ENCODE results near the gene PTPRH.

DNA sequence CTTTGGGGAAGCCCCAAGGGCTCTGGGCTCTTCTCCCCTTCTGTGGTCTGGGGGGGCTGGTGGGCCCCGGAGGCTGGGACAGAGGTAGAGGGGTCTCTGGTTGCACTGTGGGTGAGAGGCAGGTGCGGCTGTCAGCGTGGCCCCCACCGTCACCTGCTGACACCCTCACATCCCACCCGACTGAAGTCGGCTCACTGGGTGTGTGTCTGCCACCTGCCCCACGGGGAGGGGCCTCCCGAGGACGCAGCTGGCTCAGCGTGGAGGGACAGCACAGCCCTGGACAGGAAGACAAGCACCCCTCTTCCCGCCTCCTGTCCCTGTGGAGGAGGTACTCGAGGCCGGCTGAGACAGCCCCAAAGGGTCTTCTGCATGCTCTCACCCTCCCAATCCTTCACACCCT, 21.5 kb upstream of the PTPRH start:
- TF ChIP-seq, protein P1, sequence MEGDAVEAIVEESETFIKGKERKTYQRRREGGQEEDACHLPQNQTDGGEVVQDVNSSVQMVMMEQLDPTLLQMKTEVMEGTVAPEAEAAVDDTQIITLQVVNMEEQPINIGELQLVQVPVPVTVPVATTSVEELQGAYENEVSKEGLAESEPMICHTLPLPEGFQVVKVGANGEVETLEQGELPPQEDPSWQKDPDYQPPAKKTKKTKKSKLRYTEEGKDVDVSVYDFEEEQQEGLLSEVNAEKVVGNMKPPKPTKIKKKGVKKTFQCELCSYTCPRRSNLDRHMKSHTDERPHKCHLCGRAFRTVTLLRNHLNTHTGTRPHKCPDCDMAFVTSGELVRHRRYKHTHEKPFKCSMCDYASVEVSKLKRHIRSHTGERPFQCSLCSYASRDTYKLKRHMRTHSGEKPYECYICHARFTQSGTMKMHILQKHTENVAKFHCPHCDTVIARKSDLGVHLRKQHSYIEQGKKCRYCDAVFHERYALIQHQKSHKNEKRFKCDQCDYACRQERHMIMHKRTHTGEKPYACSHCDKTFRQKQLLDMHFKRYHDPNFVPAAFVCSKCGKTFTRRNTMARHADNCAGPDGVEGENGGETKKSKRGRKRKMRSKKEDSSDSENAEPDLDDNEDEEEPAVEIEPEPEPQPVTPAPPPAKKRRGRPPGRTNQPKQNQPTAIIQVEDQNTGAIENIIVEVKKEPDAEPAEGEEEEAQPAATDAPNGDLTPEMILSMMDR (IDR thresholded peaks at IDR 0.05) = no peak
- no peak for TF ChIP-seq POLR2A (IDR thresholded peaks at IDR 0.05)
